Measurements from ENCODE around the gene FABP3.

GRCh38 chr1:31407029-31407626 lies 34.3 kb upstream of the FABP3 start:
- no peak for TF ChIP-seq GATA2 (IDR thresholded peaks at IDR 0.05; ENCODE audit: low read depth, low read length)
- TF ChIP-seq GATA3 (IDR thresholded peaks at IDR 0.05; ENCODE audit: low read depth, low read length), result no peak
